HCT116 (cell line): ENCODE data around the gene NDUFB2. TPM values are rescaled to one million over a fixed set of nuclear protein-coding genes. Genes with fewer than 3 reads are reported as not detected.
"Not testable (repeated sequence)": the region's sequence is repeated elsewhere in the genome, so short reads cannot be mapped to it uniquely, and the experiment has no call there.

Source experiments
- ATAC-seq: fragments of 200-7000 bp; cut with Tn5 transposase; 2 replicates; pipeline ENCODE4 v1.9.1; 2020; ENCODE audit warnings: mild to moderate bottlenecking, moderate library complexity
- BruUV-seq: library from RNA; stranded (reverse); fragments of 400-500 nt; replicated peaks from 2 replicates; lab custom pipeline; 2021; lab: Mats Ljungman, UMichigan
- CTCF ChIA-PET: fragments of 300-600 bp; sonication (Branson Sonifier 250); formaldehyde crosslinking; loops from one replicate; lab custom pipeline; 2021; ENCODE audit warnings: antibody characterized with exemption; lab: Charles Lee
- POLR2A ChIA-PET: fragments of 300-600, 350-600 bp; sonication (Branson Sonifier 250); formaldehyde crosslinking; loops from one replicate; lab custom pipeline; 2021; ENCODE audit warnings: antibody characterized with exemption; lab: Charles Lee
- RAD21 ChIA-PET, 2 experiments: fragments of 300-600 bp; sonication (Branson Sonifier 250); formaldehyde crosslinking; loops; one replicate each; lab custom pipeline; 2023; ENCODE audit warnings: low total read pairs in 2 of 2; ENCODE audit not compliant: uncharacterized antibody in 2 of 2, unreplicated experiment in 2 of 2, low non-redundant PET in 1 of 2; lab: Charles Lee
- DNase-seq: peaks from one replicate; pipeline ENCODE4 v3.0.0-alpha.2; 2010; ENCODE audit warnings: low read depth, low spot score
- H2AFZ ChIP-seq: fragments of 200-600 bp; shearing (Covaris generic), sonication (generic); 2 replicates; pipeline ENCODE4 v1.6.1; 2017; ENCODE audit warnings: low read depth, mixed run types, mixed read lengths, antibody characterized with exemption, low read length; ENCODE audit not compliant: poor library complexity, severe bottlenecking
- H3K27ac ChIP-seq: 2 replicates; pipeline ENCODE4 v1.5.1; 2012; ENCODE audit warnings: low read depth, low read length
- H3K27me3 ChIP-seq: fragments of 200-600 bp; sonication (generic); 2 replicates; pipeline ENCODE4 v1.6.1; 2016; ENCODE audit warnings: mixed run types, low read length, mixed read lengths; ENCODE audit not compliant: insufficient read depth
- H3K36me3 ChIP-seq, 2 experiments: fragments of 200-500 bp in 1 of 2; fragments of 200-600 bp in 1 of 2; sonication (Bioruptor generic) in 1 of 2; sonication (generic) in 1 of 2; 2 replicates each; pipeline versions ENCODE4 v1.5.1 to v1.6.1; 2014 to 2016; ENCODE audit warnings: low read length in 2 of 2, inconsistent platforms in 1 of 2, mixed read lengths in 1 of 2, mixed run types in 1 of 2; ENCODE audit not compliant: insufficient read depth in 2 of 2, control insufficient read depth in 1 of 2
- H3K4me1 ChIP-seq, 2 experiments: fragments of 200-600 bp in 1 of 2; sonication (generic) in 1 of 2; 2 replicates each; pipeline versions ENCODE4 v1.5.1 to v1.6.1; 2012 to 2017; ENCODE audit warnings: low read length in 2 of 2, inconsistent platforms in 1 of 2, mild to moderate bottlenecking in 1 of 2, mixed read lengths in 1 of 2, mixed run types in 1 of 2, moderate library complexity in 1 of 2; ENCODE audit not compliant: insufficient read depth in 2 of 2, control insufficient read depth in 1 of 2
- H3K4me2 ChIP-seq: fragments of 200-600 bp; sonication (generic); 2 replicates; pipeline ENCODE4 v1.6.1; 2017; ENCODE audit warnings: mixed run types, low read length, mixed read lengths
- H3K4me3 ChIP-seq, 2 experiments: fragments of 200-600 bp in 1 of 2; sonication (generic) in 1 of 2; replicated peaks in 1 of 2; 2 replicates each; pipeline ENCODE4 v1.5.1; 2011 to 2016; ENCODE audit warnings: low read length in 2 of 2, control low read depth in 1 of 2, low read depth in 1 of 2, mild to moderate bottlenecking in 1 of 2, mixed read lengths in 1 of 2, mixed run types in 1 of 2
- H3K79me2 ChIP-seq: fragments of 200-600 bp; sonication (generic); 2 replicates; pipeline ENCODE4 v1.6.1; 2017; ENCODE audit warnings: mild to moderate bottlenecking, mixed run types, low read length, moderate library complexity, mixed read lengths; ENCODE audit not compliant: insufficient read depth
- H3K9ac ChIP-seq: fragments of 200-600 bp; sonication (generic); 2 replicates; pipeline ENCODE4 v1.6.1; 2016; ENCODE audit warnings: low read length, mixed read lengths
- H3K9me2 ChIP-seq: fragments of 200-600 bp; sonication (generic), shearing (Covaris generic); 2 replicates; pipeline ENCODE4 v1.6.1; 2017; ENCODE audit warnings: mixed run types, mild to moderate bottlenecking, moderate library complexity; ENCODE audit not compliant: insufficient read depth
- H3K9me3 ChIP-seq, 2 experiments: fragments of 200-500 bp in 1 of 2; fragments of 200-600 bp in 1 of 2; sonication (Bioruptor generic) in 1 of 2; sonication (generic) in 1 of 2; 2 replicates each; pipeline ENCODE4 v1.6.1; 2014 to 2017; ENCODE audit warnings: low read length in 2 of 2, mixed read lengths in 2 of 2, inconsistent platforms in 1 of 2, low read depth in 1 of 2, mild to moderate bottlenecking in 1 of 2, mixed run types in 1 of 2, moderate library complexity in 1 of 2; ENCODE audit not compliant: control insufficient read depth in 1 of 2, insufficient read depth in 1 of 2
- H4K20me1 ChIP-seq: fragments of 200-600 bp; sonication (generic), shearing (Covaris generic); 2 replicates; pipeline ENCODE4 v1.6.1; 2017; ENCODE audit warnings: mixed run types, mild to moderate bottlenecking, moderate library complexity; ENCODE audit not compliant: insufficient read depth
- CEBPB ChIP-seq: IDR thresholded peaks from 2 replicates; pipeline ENCODE4 v1.6.1; 2012; ENCODE audit warnings: low read depth
- EZH2 ChIP-seq: fragments of 200-600 bp; sonication (generic); IDR thresholded peaks from 2 replicates; pipeline ENCODE4 v1.6.1; 2017; ENCODE audit warnings: antibody characterized with exemption, mixed run types
- EZH2phosphoT487 ChIP-seq: fragments of 200-600 bp; IDR thresholded peaks from 2 replicates; pipeline ENCODE4 v1.6.1; 2018; ENCODE audit warnings: antibody characterized with exemption, borderline replicate concordance
- JUND ChIP-seq: IDR thresholded peaks from 2 replicates; pipeline ENCODE4 v1.6.1; 2012
- RAD21 ChIP-seq: IDR thresholded peaks from 2 replicates; pipeline ENCODE4 v1.6.1; 2012; ENCODE audit warnings: low read depth, mild to moderate bottlenecking
- SIN3A ChIP-seq: IDR thresholded peaks from 2 replicates; pipeline ENCODE4 v1.6.1; 2012; ENCODE audit warnings: low read depth
- TCF7L2 ChIP-seq: IDR thresholded peaks from 2 replicates; pipeline ENCODE4 v1.7.0; 2011; ENCODE audit warnings: borderline replicate concordance, inconsistent platforms; ENCODE audit not compliant: insufficient read depth, insufficient read length; ENCODE audit errors: extremely low read depth
- ZFX ChIP-seq: fragments of 450-650 bp; IDR thresholded peaks from 2 replicates; pipeline ENCODE4 v1.6.1; 2017
- intact Hi-C: fragments of 100-400 bp; cut with micrococcal nuclease; formaldehyde crosslinking; loops from 2 replicates; pipeline ENCODE4 v1.10.0; 2022
- total RNA-seq: library from RNA; stranded (reverse); gene quantifications from one replicate; pipeline ENCODE4 v1.2.1, GENCODE V29; 2021; ENCODE audit not compliant: unreplicated experiment
- TF ChIP-seq, protein P1 (sequence below): IDR thresholded peaks from 2 replicates; pipeline ENCODE4 v1.6.1; 2012
- TF ChIP-seq, protein P2 (sequence below): IDR thresholded peaks from 2 replicates; pipeline ENCODE4 v1.6.1; 2012; ENCODE audit warnings: low read depth

The NDUFB2 gene
- total RNA-seq, 1 experiment from 2014 or later = 143 TPM

DNA sequence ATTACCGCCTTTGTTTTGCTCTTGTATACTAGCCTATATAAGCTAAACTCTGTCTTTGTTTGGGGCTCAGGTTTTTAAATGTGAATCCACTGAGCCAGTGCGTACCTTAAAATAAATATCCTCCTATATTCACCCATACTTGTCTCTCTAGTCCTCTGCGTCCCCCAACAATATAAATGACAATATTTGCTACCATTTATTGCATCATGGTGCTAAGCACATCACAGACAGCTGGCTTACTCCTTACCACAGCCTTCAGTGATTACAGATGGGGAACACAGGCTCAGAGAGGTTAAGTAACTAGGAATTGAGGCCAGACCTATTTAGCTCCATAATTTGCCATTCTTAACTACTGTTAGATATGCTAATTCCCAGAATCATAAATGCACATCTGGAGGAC, 27.2 kb upstream of the NDUFB2 start:
- Histone ChIP-seq H3K4me2 (no peak overlapping the region), H2AFZ (no peak overlapping the region), H3K4me1 (peaks cover 9 to 22% of the 10 kb centered on the region in 2 experiments), H4K20me1 (no peaks in the 10 kb centered on the region), H3K36me3 (no peaks in the 10 kb centered on the region), H3K9me2 (no peaks in the 10 kb centered on the region), H3K4me3 (no peak overlapping the region), H3K9me3 (no peaks in the 10 kb centered on the region), H3K27ac (no peak overlapping the region), H3K27me3 (no peaks in the 10 kb centered on the region), H3K79me2 (no peaks in the 10 kb centered on the region), H3K9ac (no peak overlapping the region)
- DNase-seq (no peak), ATAC-seq (no peak)
- ChIA-PET RAD21 (no interaction called here), CTCF (no interaction called here), POLR2A (no interaction called here)
- intact Hi-C loops = no loop called here
- no TSS peak for BruUV-seq
- no peak for TF ChIP-seq RAD21
- no peak for TF ChIP-seq EZH2
- TF ChIP-seq TCF7L2 = no peak
- no peak for TF ChIP-seq SIN3A
- TF ChIP-seq, protein P1, sequence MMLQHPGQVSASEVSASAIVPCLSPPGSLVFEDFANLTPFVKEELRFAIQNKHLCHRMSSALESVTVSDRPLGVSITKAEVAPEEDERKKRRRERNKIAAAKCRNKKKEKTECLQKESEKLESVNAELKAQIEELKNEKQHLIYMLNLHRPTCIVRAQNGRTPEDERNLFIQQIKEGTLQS = no peak
- TF ChIP-seq, protein P2, sequence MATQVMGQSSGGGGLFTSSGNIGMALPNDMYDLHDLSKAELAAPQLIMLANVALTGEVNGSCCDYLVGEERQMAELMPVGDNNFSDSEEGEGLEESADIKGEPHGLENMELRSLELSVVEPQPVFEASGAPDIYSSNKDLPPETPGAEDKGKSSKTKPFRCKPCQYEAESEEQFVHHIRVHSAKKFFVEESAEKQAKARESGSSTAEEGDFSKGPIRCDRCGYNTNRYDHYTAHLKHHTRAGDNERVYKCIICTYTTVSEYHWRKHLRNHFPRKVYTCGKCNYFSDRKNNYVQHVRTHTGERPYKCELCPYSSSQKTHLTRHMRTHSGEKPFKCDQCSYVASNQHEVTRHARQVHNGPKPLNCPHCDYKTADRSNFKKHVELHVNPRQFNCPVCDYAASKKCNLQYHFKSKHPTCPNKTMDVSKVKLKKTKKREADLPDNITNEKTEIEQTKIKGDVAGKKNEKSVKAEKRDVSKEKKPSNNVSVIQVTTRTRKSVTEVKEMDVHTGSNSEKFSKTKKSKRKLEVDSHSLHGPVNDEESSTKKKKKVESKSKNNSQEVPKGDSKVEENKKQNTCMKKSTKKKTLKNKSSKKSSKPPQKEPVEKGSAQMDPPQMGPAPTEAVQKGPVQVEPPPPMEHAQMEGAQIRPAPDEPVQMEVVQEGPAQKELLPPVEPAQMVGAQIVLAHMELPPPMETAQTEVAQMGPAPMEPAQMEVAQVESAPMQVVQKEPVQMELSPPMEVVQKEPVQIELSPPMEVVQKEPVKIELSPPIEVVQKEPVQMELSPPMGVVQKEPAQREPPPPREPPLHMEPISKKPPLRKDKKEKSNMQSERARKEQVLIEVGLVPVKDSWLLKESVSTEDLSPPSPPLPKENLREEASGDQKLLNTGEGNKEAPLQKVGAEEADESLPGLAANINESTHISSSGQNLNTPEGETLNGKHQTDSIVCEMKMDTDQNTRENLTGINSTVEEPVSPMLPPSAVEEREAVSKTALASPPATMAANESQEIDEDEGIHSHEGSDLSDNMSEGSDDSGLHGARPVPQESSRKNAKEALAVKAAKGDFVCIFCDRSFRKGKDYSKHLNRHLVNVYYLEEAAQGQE = no peak
- no peak for TF ChIP-seq EZH2phosphoT487
- no peak for TF ChIP-seq JUND
- TF ChIP-seq ZFX = no peak
- no peak for TF ChIP-seq CEBPB

- H3K9ac ChIP-seq, H2AFZ ChIP-seq, H3K4me3 ChIP-seq, CTCF ChIA-PET, H3K27ac ChIP-seq, RAD21 ChIA-PET, ATAC-seq, H3K79me2 ChIP-seq, BruUV-seq, H3K9me2 ChIP-seq, POLR2A ChIA-PET, H3K36me3 ChIP-seq, H3K4me2 ChIP-seq, H3K27me3 ChIP-seq, H4K20me1 ChIP-seq, DNase-seq, H3K9me3 ChIP-seq: not testable (repeated sequence)
- intact Hi-C loops = loop anchor here (5.0 kb wide), 1 partner anchor 862 kb away; no protein-coding TSS in a partner anchor
- H3K4me1 ChIP-seq = peaks cover 9 to 26% of the 10 kb centered on the region in 2 experiments
These were observed 26.6 kb upstream of the NDUFB2 start for GRCh38 chr7:140669862-140670261.
